ENCODE measurements around the gene NSRP1. TPM values are rescaled to one million over a fixed set of nuclear protein-coding genes. Genes with fewer than 3 reads are reported as not detected.

The NSRP1 gene
- total RNA-seq, 4 donors from 2014 or later: 18.5 to 39.4 (median 31.1) TPM

GRCh38 chr17:30132615-30133014 lies 16.0 kb downstream of the NSRP1 start:
- no peak for TF ChIP-seq CTCF (IDR thresholded peaks at IDR 0.05; ENCODE audit: low read depth)

GRCh38 chr17:30133197-30133596 lies 16.6 kb downstream of the NSRP1 start:
- no peak for TF ChIP-seq CTCF (IDR thresholded peaks at IDR 0.05; ENCODE audit: low read depth)

- TF ChIP-seq CTCF (IDR thresholded peaks at IDR 0.05; ENCODE audit: low read depth): no peak
These were observed 17.9 kb downstream of the NSRP1 start for GRCh38 chr17:30134551-30134950.

DNA sequence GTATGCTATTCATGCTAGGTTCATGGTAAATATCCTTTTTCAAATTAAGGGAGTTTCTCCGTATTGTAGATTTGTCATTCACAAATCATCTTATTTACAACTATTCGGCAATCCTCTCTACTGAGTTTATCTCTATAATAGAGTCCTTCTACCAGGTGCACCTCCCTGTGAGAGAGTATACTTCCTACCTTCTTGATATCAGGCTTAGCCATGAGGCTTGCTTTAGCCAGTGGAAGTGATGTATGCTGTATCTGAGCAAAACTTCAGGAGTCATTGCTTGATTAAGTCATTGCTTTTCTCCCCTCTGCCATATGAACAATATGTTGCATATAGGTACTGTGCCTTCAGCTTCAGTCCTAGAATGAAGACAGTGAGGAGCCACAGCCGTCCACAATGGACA lies 20.5 kb downstream of the NSRP1 start:
- no peak for TF ChIP-seq CTCF (IDR thresholded peaks at IDR 0.05; ENCODE audit: low read depth)

DNA sequence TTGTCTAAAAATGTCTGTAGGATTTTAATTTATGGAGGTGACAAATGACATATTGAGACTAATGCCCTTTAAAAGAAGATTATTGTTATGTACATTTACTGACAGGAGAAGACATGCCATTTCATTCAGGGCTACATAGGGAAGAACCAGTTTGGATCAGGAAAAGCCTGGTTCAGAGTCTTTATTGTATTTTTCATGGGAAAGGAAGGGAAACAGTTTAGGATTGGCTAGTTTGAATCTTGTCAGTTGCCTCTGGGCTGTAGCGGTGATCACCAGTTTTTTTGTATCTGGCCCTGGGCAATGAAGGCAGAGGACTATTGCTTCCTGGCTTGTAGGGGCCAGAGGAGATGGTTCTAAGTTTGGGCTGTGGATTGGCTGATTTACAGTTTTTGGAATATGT lies 31.8 kb downstream of the NSRP1 start:
- no peak for TF ChIP-seq CTCF (IDR thresholded peaks at IDR 0.05; ENCODE audit: low read depth)

- TF ChIP-seq CTCF (IDR thresholded peaks at IDR 0.05; ENCODE audit: low read depth): no peak
These were observed 34.9 kb downstream of the NSRP1 start for GRCh38 chr17:30151471-30151870.

- no peak for TF ChIP-seq CTCF (IDR thresholded peaks at IDR 0.05; ENCODE audit: low read depth)
These were observed 36.8 kb downstream of the NSRP1 start for GRCh38 chr17:30153463-30153862.

Measured in subcutaneous adipose tissue (tissue), 4 donors.